Duodenal mucosa (tissue), 2 donors: Measurements from ENCODE around the gene ABRACL.

Source experiments
- H3K27ac ChIP-seq: one replicate; pipeline ENCODE4 v1.7.0; 2013; ENCODE audit warnings: low read depth, low read length
- H3K27me3 ChIP-seq, 2 donors: one replicate each; pipeline ENCODE4 v1.7.0; 2013; ENCODE audit warnings: low read length in 2 of 2, control low read depth in 1 of 2; ENCODE audit not compliant: insufficient read depth in 2 of 2, control insufficient read depth in 1 of 2
- H3K36me3 ChIP-seq, 2 donors: one replicate each; pipeline ENCODE4 v1.7.0; 2013; ENCODE audit warnings: low read length in 2 of 2, control low read depth in 1 of 2; ENCODE audit not compliant: insufficient read depth in 2 of 2, control insufficient read depth in 1 of 2
- H3K4me1 ChIP-seq, 2 donors: one replicate each; pipeline ENCODE4 v1.7.0; 2013; ENCODE audit warnings: low read length in 2 of 2, control low read depth in 1 of 2; ENCODE audit not compliant: insufficient read depth in 2 of 2, control insufficient read depth in 1 of 2
- H3K4me3 ChIP-seq, 2 donors: one replicate each; pipeline ENCODE4 v1.7.0; 2013; ENCODE audit warnings: low read length in 2 of 2, low read depth in 1 of 2
- H3K9ac ChIP-seq, 2 donors: one replicate each; pipeline ENCODE4 v1.7.0; 2013; ENCODE audit warnings: low read length in 2 of 2, low read depth in 1 of 2
- H3K9me3 ChIP-seq, 2 donors: one replicate each; pipeline ENCODE4 v1.7.0; 2013; ENCODE audit warnings: low read length in 2 of 2, control low read depth in 1 of 2; ENCODE audit not compliant: control insufficient read depth in 1 of 2

Gene ABRACL

DNA sequence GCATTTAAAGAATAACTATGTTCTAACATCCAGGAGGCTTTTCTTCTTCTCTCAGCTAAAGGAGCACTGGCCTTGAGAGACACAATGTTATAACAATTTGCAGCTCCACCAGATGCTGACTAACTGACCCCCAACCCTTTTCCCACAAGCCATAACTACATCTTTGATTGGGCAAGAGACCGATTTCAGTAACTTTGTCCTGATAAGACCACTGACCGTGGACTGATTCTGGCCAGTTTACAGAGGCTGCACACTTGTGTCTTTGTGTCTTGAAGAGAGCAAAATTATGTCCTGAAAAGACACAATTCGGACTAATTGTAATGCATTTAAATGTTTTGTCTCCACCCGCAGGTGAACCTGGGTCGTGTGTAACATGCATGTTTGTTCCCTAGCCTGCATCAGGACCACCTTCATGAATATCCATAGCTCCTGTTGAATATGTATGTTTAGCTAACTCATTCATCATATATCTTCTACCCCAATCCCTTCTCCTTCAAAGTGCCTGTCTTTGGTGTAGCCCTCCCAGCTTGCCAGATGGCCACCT, 22.3 kb downstream of the ABRACL start:
- Histone ChIP-seq H3K27ac (no peak overlapping the region), H3K27me3 (no peaks in the 10 kb centered on the region), H3K9me3 (no peaks in the 10 kb centered on the region), H3K4me1 (no peaks in the 10 kb centered on the region), H3K9ac (no peak overlapping the region), H3K4me3 (no peak overlapping the region), H3K36me3 (no peaks in the 10 kb centered on the region)

DNA sequence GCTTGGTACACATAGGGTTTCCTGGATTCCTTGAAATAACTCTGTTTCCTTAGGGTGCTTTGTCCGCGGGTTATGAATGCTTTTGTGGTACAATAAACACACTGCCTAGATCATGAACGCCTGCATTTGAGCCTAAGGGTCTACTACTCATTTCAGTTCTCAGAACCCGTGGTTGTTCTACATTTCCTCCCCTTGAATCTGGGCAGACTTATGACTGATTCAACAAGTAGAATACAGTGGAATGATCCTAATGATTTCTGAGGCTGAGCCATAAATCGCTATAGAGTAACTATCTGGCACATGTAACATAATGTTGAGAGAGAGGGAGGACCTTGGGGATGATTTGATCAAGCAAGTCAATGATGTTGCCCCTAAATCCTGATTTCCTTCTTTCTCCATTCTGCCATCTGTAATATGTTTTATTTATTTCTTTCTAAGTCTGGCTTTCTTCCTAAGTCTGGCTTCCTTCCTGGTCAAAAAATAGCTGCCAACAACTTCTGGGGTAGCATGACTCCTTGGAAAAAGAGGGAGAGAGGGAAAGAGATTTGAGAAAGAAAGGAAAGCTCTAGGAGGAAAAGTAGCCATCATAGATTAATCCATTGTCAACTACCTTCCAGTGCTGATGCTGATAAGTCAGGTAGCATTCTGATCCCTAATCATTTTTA, 23.0 kb downstream of the ABRACL start:
- no peaks in the 10 kb centered on the region for H3K9me3 ChIP-seq
- H3K36me3 ChIP-seq, result no peaks in the 10 kb centered on the region
- no peak overlapping the region for H3K4me3 ChIP-seq
- H3K4me1 ChIP-seq, result no peaks in the 10 kb centered on the region
- no peaks in the 10 kb centered on the region for H3K27me3 ChIP-seq
- H3K9ac ChIP-seq, result no peak overlapping the region
- H3K27ac ChIP-seq, result no peak overlapping the region

DNA sequence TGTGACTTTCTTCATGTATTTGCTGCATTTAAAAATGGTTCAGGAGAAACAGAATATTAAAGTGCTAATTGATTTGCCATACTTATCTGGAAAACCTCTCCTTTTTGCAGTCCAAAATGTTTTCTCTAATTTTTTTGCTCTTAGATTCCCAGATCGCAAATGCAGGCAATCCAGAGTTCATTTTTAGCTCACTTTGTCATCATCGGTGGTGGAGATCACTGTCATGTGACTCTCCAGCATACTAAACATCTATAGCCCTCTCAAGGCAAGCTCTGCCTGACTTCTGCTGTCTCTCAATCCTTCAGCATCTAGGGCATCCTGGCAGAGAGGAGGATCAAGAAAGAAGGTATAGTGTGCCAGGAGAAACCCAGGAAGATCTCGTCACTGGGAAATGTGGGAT, 24.8 kb downstream of the ABRACL start:
- H3K27me3 ChIP-seq, result no peaks in the 10 kb centered on the region
- no peaks in the 10 kb centered on the region for H3K36me3 ChIP-seq
- no peak overlapping the region for H3K9ac ChIP-seq
- no peaks in the 10 kb centered on the region for H3K9me3 ChIP-seq
- no peak overlapping the region for H3K27ac ChIP-seq
- H3K4me3 ChIP-seq, result no peak overlapping the region
- no peaks in the 10 kb centered on the region for H3K4me1 ChIP-seq

DNA sequence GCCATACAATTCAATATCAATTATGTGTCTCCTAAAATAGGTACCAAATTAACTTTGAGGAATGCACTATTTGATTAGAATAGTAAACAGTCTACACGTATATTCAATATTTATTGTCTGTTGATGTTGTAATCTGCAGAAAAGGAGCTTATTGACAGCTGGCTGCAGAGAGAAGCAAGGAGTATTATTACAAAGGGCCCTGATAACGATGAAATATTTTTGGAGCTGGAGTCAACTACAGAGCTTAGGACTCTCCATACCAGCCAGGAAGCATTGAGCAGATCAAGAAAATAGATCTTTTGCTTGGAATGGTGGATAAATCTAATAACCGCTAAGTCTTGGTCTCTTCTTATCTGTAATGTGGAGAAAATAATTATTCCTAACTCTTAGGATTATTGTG, 25.5 kb downstream of the ABRACL start:
- no peak overlapping the region for H3K9ac ChIP-seq
- no peak overlapping the region for H3K4me3 ChIP-seq
- H3K36me3 ChIP-seq, result no peaks in the 10 kb centered on the region
- H3K27me3 ChIP-seq, result no peaks in the 10 kb centered on the region
- H3K27ac ChIP-seq, result no peak overlapping the region
- no peaks in the 10 kb centered on the region for H3K4me1 ChIP-seq
- no peaks in the 10 kb centered on the region for H3K9me3 ChIP-seq

DNA sequence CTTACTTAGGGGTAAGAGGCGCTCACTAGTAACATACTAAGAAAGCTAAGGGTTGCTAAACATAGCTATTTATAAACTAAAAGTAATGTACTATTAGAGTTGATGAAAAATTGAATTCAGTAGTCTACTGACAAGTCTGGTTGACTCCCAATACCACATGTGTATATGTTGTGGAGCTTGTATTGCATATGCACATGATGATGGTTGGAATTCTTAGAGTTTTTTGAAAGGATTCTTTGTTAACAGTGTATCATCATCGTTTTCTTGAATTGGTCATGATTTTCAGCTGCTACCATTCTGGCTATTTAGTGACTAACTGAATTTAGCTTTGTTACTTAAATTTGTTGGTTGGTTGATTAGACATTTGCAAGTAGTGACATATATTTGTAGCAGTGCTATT, 27.2 kb downstream of the ABRACL start:
- Histone ChIP-seq H3K36me3 (no peaks in the 10 kb centered on the region), H3K9me3 (no peaks in the 10 kb centered on the region), H3K9ac (no peak overlapping the region), H3K4me3 (no peak overlapping the region), H3K27ac (no peak overlapping the region), H3K4me1 (no peaks in the 10 kb centered on the region), H3K27me3 (no peaks in the 10 kb centered on the region)

DNA sequence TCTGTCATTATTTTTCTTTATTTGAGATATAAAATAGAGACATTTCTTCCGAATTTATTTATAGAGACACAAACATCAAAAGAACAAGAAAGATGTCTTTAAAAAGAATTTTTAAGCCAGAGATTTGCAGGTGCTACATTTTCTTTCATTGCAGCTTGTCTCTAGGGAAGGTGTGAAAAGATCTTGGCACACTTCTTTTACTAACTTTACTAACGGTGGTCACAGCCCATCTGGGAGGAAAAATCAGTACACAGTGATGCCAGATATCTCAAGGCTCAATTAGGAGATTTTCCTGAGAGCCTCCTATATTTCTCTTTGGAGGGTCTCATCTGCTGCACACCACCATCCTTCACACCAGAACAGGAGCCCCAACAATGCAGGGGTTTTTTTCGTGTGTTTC, 29.5 kb downstream of the ABRACL start:
- Histone ChIP-seq H3K4me3 (no peak overlapping the region), H3K27ac (no peak overlapping the region), H3K4me1 (no peaks in the 10 kb centered on the region), H3K36me3 (no peaks in the 10 kb centered on the region), H3K9ac (no peak overlapping the region), H3K9me3 (no peaks in the 10 kb centered on the region), H3K27me3 (no peaks in the 10 kb centered on the region)

DNA sequence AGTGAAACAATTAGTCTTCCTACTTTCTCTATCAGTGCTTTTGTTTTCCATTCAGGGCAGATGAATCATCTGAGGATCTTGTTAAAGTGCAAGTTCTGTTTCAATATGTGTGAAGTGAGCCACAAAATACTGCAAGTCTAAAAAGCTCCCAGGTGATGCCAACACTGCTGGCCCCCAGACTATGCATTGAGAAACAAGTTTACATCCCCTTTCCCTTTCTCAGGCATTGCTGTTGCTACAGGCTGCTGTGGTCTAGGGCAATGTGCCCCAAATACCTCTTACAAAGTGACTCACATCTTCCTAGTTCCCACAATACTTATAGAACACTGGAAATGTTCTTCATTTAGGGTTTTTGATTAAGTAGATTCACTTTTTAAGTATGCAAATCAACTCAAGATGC, 31.8 kb downstream of the ABRACL start:
- no peak overlapping the region for H3K27ac ChIP-seq
- H3K9me3 ChIP-seq, result no peaks in the 10 kb centered on the region
- H3K36me3 ChIP-seq, result no peaks in the 10 kb centered on the region
- no peaks in the 10 kb centered on the region for H3K27me3 ChIP-seq
- H3K4me3 ChIP-seq, result no peak overlapping the region
- H3K4me1 ChIP-seq, result no peaks in the 10 kb centered on the region
- H3K9ac ChIP-seq, result no peak overlapping the region

DNA sequence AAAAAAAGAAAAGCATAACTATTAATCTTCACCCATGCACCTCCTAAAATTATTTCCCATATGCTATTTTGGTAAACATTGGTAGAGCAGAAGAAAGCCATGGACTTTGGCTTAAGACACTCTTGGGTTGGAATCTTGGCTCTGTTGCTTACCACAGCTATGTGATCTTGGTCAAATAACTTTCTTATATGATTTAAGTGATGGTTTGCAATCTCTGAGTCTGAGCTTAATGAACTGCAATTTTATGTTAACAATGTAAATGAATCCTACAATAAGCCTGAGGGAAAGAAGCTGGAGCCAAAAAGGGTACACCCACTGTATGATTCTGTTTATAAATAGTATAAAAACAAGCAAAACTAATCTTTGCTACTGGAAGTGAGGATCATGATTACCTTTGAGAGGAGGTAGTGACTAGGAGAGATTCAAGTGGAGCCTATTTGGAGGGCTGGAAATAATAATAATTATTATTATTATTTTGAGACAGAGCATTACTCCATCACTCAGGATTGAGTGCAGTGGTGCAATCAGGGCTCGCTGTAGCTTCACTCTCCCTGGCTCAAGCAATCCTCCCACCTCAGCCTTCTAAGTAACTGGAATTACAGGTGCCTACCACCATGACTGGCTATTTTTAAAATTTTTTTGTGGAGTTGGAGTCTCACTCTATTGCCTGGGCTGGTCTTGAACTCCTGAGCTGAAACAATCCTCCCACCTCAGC, 34.5 kb downstream of the ABRACL start:
- Histone ChIP-seq H3K4me3 (no peak overlapping the region), H3K9me3 (no peaks in the 10 kb centered on the region), H3K27me3 (no peaks in the 10 kb centered on the region), H3K27ac (no peak overlapping the region), H3K4me1 (no peaks in the 10 kb centered on the region), H3K9ac (no peak overlapping the region), H3K36me3 (no peaks in the 10 kb centered on the region)

DNA sequence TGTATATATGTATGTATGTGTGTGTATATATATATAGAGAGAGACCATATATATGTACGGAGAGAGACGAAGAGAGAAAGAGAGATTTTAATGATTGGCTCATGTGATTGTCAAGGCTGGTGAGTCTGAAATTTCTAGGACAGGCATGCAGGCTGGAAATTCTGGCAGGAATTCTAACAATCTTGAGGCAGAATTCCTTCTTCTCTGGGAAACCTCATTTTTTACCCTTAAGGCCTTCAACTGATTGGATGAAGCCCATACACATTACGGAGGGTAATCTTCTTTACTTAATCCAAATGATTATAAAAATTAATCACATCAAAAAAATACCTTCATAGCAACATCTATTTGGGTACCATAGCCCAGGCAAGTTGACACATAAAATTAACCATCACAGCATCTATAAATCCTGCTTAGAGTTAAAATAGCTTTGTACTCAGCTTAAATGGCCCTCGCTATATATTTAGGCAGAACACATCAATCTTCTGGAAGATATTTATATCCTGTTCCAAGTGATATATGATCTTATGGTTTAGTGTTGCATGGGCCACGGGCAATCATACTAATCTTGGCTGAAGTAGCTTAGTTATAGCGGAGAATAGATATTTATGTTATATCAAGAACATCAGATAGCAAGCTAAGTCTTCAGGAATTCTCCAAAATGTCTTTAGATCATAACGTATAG, 36.6 kb downstream of the ABRACL start:
- Histone ChIP-seq H3K4me1 (no peaks in the 10 kb centered on the region), H3K9ac (no peak overlapping the region), H3K27me3 (no peaks in the 10 kb centered on the region), H3K4me3 (no peak overlapping the region), H3K36me3 (no peaks in the 10 kb centered on the region), H3K9me3 (no peaks in the 10 kb centered on the region), H3K27ac (no peak overlapping the region)

DNA sequence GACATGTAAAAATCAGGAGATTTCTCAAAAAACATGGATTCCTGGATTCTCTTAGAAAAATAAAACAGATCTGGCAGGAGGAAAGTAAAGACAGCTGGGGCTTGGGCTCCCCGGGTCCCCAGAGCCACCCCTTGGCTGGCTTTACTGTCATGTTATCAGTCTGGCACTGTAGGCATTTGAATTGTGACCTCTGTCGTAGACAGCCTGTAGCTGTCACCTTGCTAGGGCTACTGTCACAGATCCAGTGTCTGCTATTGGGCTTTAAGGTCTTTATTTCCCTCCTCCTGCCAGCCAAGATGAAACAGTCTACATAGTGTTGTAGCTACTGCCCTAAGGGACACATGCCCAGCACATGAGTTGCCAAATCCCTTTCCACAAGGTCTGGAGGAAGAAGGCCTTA, 37.5 kb downstream of the ABRACL start:
- Histone ChIP-seq H3K27me3 (no peaks in the 10 kb centered on the region), H3K9me3 (no peaks in the 10 kb centered on the region), H3K36me3 (no peaks in the 10 kb centered on the region), H3K4me1 (no peaks in the 10 kb centered on the region), H3K27ac (no peak overlapping the region), H3K9ac (no peak overlapping the region), H3K4me3 (no peak overlapping the region)
